OCI-LY7 (cell line): Measurements from ENCODE around the gene KAZN. TPM values are rescaled to one million over a fixed set of nuclear protein-coding genes. Genes with fewer than 3 reads are reported as not detected.

Experiments used
- BruUV-seq: library from RNA; stranded (reverse); fragments of 400-500 nt; replicated peaks from 2 replicates; lab custom pipeline; 2021; lab: Mats Ljungman, UMichigan
- CTCF ChIA-PET: fragments of 300-600 bp; sonication (Branson Sonifier 250); formaldehyde crosslinking; loops from one replicate; lab custom pipeline; 2022; ENCODE audit warnings: antibody characterized with exemption; ENCODE audit not compliant: unreplicated experiment; lab: Charles Lee
- POLR2A ChIA-PET: fragments of 300-600 bp; sonication (Branson Sonifier 250); formaldehyde crosslinking; loops from one replicate; lab custom pipeline; 2022; ENCODE audit warnings: antibody characterized with exemption; lab: Charles Lee
- DNase-seq: peaks from one replicate; pipeline ENCODE4 v3.0.0-alpha.2; 2015; ENCODE audit warnings: low spot score
- H2AFZ ChIP-seq: fragments of 200-600 bp; sonication (generic), shearing (Covaris generic); 2 replicates; pipeline ENCODE4 v1.6.1; 2014; ENCODE audit warnings: mild to moderate bottlenecking, antibody characterized with exemption, low read length, moderate library complexity
- H3K27ac ChIP-seq: fragments of 200-600 bp; sonication (generic); 2 replicates; pipeline ENCODE4 v1.5.1; 2014; ENCODE audit warnings: mixed run types, low read depth, mild to moderate bottlenecking, moderate library complexity, low read length, inconsistent platforms; ENCODE audit not compliant: poor library complexity, severe bottlenecking
- H3K36me3 ChIP-seq: fragments of 200-600 bp; sonication (generic); 2 replicates; pipeline ENCODE4 v1.6.1; 2014; ENCODE audit warnings: mild to moderate bottlenecking, antibody characterized with exemption, low read length, moderate library complexity, mixed read lengths; ENCODE audit not compliant: insufficient read depth
- H3K4me1 ChIP-seq: fragments of 200-600 bp; sonication (generic); 2 replicates; pipeline ENCODE4 v1.5.1; 2014; ENCODE audit warnings: mild to moderate bottlenecking, low read length; ENCODE audit not compliant: insufficient read depth, poor library complexity, severe bottlenecking
- H3K4me2 ChIP-seq: fragments of 200-600 bp; sonication (generic); 2 replicates; pipeline ENCODE4 v1.6.1; 2014; ENCODE audit warnings: mild to moderate bottlenecking, low read length
- H3K4me3 ChIP-seq: fragments of 200-600 bp; sonication (generic); 2 replicates; pipeline ENCODE4 v1.5.1; 2014; ENCODE audit warnings: mild to moderate bottlenecking, low read depth, low read length; ENCODE audit not compliant: poor library complexity, severe bottlenecking
- H3K79me2 ChIP-seq: fragments of 200-600 bp; sonication (generic); 2 replicates; pipeline ENCODE4 v1.6.1; 2016; ENCODE audit warnings: low read depth, mild to moderate bottlenecking, low read length, moderate library complexity, mixed read lengths; ENCODE audit not compliant: insufficient read depth
- H3K9me2 ChIP-seq: fragments of 200-600 bp; sonication (generic); 2 replicates; pipeline ENCODE4 v1.6.1; 2016; ENCODE audit warnings: mild to moderate bottlenecking, low read length, mixed read lengths; ENCODE audit not compliant: insufficient read depth
- H3K9me3 ChIP-seq: fragments of 200-600 bp; sonication (generic); 2 replicates; pipeline ENCODE4 v1.6.1; 2014; ENCODE audit warnings: mild to moderate bottlenecking, mixed run types, low read length, mixed read lengths
- H4K20me1 ChIP-seq: fragments of 200-600 bp; sonication (generic); 2 replicates; pipeline ENCODE4 v1.6.1; 2014; ENCODE audit warnings: mild to moderate bottlenecking, antibody characterized with exemption, low read length, moderate library complexity, mixed read lengths; ENCODE audit not compliant: insufficient read depth
- EZH2phosphoT487 ChIP-seq: fragments of 200-600 bp; sonication (generic); IDR thresholded peaks from 2 replicates; pipeline ENCODE4 v1.6.1; 2018; ENCODE audit warnings: low read depth, borderline replicate concordance, mild to moderate bottlenecking, mixed run types, antibody characterized with exemption, low read length, moderate library complexity, mixed read lengths
- intact Hi-C: fragments of 100-400 bp; cut with micrococcal nuclease; formaldehyde crosslinking; loops from one replicate; pipeline ENCODE4 v1.10.0; 2022; ENCODE audit not compliant: unreplicated experiment
- total RNA-seq, 2 experiments: library from RNA; depleted of rRNA in 1 of 2; stranded (reverse); fragments of >200 nt in 1 of 2; shearing (Covaris generic) in 1 of 2; gene quantifications; 2 replicates each; pipeline ENCODE4 v1.2.3, GENCODE V29; 2014 to 2022
- TF ChIP-seq, protein P1 (sequence below): fragments of 200-600 bp; sonication (generic); conservative IDR thresholded peaks from 2 replicates; pipeline ENCODE4 v1.5.1; 2014; ENCODE audit warnings: mild to moderate bottlenecking, antibody characterized with exemption, low read length, moderate library complexity, mixed read lengths

The KAZN gene
- total RNA-seq, 2 experiments from 2014 or later = 0.40 to 2.4 TPM

DNA sequence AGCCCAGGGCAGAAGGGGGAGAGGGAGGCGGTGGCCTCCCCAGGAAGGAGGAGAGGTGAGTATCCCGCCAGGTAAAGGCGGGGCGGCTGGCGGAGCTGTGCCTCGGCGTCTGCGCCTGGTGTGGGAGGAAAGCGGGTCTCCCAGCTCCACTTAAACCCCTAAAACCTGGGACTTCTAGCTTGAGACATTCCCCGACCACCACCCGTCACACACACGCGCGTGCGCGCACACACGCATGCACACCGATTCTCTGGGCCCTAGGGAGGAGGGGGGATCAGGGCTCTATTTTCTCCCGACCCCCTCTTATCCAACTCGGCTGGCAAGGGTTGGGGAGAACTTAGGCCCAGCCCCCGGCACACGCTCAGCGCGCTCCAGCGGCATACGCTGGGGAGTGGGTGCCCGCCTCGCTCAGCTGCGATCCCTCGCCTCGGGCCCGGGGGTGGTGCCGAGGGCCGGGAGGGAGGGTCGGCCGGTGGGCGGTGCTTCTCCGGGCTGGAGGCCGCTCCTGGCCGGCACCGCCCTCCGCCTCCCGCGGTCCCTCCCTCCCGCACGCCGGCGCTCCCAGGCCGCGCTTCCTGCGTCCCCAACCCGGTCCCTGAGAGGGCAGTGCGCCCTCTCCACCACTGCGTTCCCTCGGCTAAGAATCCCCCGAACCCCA, 554.8 kb downstream of the KAZN start, which contains the start of gene TMEM51:
Gene TMEM51 (plus strand): TSS at position 564 of the 658 bp plus-strand sequence. CDS start 61,341 bp downstream, outside the sequence.
- intact Hi-C loops = no loop called here
- no peaks in the 10 kb centered on the region for H3K36me3 ChIP-seq
- ChIA-PET CTCF (no interaction called here), POLR2A (no interaction called here)
- BruUV-seq = no TSS peak
- no peaks in the 10 kb centered on the region for H3K4me1 ChIP-seq
- no peak within 1 kb of the TSS for H2AFZ ChIP-seq
- no peak within 1 kb of the TSS for H3K4me3 ChIP-seq
- TF ChIP-seq EZH2phosphoT487 = no peak
- TF ChIP-seq, protein P1, sequence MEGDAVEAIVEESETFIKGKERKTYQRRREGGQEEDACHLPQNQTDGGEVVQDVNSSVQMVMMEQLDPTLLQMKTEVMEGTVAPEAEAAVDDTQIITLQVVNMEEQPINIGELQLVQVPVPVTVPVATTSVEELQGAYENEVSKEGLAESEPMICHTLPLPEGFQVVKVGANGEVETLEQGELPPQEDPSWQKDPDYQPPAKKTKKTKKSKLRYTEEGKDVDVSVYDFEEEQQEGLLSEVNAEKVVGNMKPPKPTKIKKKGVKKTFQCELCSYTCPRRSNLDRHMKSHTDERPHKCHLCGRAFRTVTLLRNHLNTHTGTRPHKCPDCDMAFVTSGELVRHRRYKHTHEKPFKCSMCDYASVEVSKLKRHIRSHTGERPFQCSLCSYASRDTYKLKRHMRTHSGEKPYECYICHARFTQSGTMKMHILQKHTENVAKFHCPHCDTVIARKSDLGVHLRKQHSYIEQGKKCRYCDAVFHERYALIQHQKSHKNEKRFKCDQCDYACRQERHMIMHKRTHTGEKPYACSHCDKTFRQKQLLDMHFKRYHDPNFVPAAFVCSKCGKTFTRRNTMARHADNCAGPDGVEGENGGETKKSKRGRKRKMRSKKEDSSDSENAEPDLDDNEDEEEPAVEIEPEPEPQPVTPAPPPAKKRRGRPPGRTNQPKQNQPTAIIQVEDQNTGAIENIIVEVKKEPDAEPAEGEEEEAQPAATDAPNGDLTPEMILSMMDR = no peak
- H3K9me2 ChIP-seq = no peaks in the 10 kb centered on the region
- no peaks in the 10 kb centered on the region for H3K9me3 ChIP-seq
- H4K20me1 ChIP-seq = no peaks in the 10 kb centered on the region
- no peak within 1 kb of the TSS for H3K4me2 ChIP-seq
- H3K27ac ChIP-seq = no peak within 1 kb of the TSS
- DNase-seq = no peak
- no peaks in the 10 kb centered on the region for H3K79me2 ChIP-seq

DNA sequence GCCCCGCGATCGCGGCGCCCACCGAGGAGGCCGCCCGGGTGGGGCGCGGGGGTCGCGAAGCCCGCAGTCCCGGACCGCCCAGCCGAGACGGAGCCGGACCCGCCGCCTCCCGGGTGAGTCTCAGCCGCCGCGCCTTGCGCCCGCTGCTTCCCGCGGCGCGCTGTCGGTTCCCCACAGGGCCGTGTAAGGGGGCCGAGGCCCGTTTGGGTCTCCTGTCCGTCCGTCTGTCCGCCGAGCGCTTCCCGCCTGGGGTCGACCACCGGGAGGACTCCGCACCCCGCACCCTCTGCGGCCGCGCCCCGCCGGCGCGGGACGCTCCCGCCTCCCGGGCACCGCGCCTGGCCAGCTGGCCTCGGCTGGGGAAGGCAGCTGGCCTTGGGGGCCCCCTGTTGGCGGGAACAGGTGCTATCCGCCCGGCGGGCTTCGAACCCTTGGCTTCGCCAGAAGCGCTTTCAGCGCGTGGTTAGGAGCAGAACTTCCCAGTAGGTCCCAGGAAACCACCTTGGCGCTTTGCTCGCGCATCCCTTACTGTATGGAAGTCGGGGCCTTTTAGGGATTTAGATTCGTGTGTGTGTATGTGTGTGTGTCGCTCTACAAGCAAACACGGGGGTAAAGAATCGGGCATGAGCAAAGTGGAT, 555.5 kb downstream of the KAZN start:
- H3K4me1 ChIP-seq = no peaks in the 10 kb centered on the region
- no peak overlapping the region for H2AFZ ChIP-seq
- H3K9me3 ChIP-seq = no peaks in the 10 kb centered on the region
- DNase-seq = no peak
- no peak overlapping the region for H3K27ac ChIP-seq
- H4K20me1 ChIP-seq = no peaks in the 10 kb centered on the region
- H3K9me2 ChIP-seq = no peaks in the 10 kb centered on the region
- no peaks in the 10 kb centered on the region for H3K79me2 ChIP-seq
- TF ChIP-seq, protein P1 = no peak; the same call in 1 of the 2 replicates
- no peak for TF ChIP-seq EZH2phosphoT487
- POLR2A ChIA-PET = no interaction called here
- H3K4me2 ChIP-seq = no peak overlapping the region
- CTCF ChIA-PET = no interaction called here
- no peak overlapping the region for H3K4me3 ChIP-seq
- no TSS peak for BruUV-seq
- intact Hi-C loops = no loop called here
- H3K36me3 ChIP-seq = no peaks in the 10 kb centered on the region

DNA sequence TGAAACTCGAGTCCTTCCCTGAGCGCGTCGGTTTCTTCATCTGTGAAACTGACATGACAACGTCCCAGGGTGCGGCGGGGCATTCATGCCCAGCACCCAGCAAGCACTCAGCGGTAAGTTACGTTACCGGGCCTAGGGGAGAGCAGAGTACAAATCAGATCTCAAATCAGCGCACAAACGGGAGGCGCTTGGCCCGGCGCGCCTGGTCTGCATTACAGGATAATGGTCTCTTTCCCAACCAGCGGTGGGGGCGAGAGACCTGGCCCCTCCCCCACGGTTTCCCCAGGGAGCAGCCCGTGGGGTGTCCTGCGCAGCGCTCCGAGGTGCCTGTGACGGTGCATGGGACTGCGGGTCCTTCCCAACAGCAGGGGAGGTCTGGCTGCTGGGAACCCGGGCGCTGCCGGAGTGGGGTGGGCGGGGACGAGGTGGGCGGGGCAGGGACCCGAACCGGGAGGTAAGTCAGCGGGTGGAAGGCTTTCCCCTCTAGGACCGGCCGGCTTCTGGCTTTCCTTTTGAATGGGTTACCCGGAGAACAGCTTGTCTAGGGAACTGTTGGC, 556.1 kb downstream of the KAZN start:
- Histone ChIP-seq H3K9me2 (no peaks in the 10 kb centered on the region), H3K27ac (no peak overlapping the region), H3K4me3 (no peak overlapping the region), H3K79me2 (no peaks in the 10 kb centered on the region), H3K4me2 (no peak overlapping the region), H3K36me3 (no peaks in the 10 kb centered on the region), H2AFZ (no peak overlapping the region), H3K9me3 (no peaks in the 10 kb centered on the region), H3K4me1 (no peaks in the 10 kb centered on the region), H4K20me1 (no peaks in the 10 kb centered on the region)
- no TSS peak for BruUV-seq
- CTCF ChIA-PET = no interaction called here
- POLR2A ChIA-PET = no interaction called here
- TF ChIP-seq EZH2phosphoT487 = no peak
- TF ChIP-seq, protein P1 = no peak
- intact Hi-C loops = no loop called here
- DNase-seq = no peak
